Measurements from ENCODE around the gene IMPDH1.

- TF ChIP-seq TCF7 (IDR thresholded peaks at IDR 0.05; ENCODE audit: borderline replicate concordance) (no peak), THAP12 (CRISPR knock-in tag; IDR thresholded peaks at IDR 0.05) (no peak), MAX (CRISPR knock-in tag; IDR thresholded peaks at IDR 0.05) (no peak), ARHGAP35 (IDR thresholded peaks at IDR 0.05; ENCODE audit: partially characterized antibody) (no peak), YY1 (IDR thresholded peaks at IDR 0.05; ENCODE audit: borderline replicate concordance in 1 of 3, control insufficient read depth in 1 of 3, extremely low read depth in 1 of 3, insufficient read depth in 3 of 3, insufficient read length in 1 of 3, insufficient replicate concordance in 2 of 3, low read depth in 1 of 3, low read length in 2 of 3) (no peak), CTCF (IDR thresholded peaks at IDR 0.05 in 2 of 3, conservative IDR thresholded peaks at IDR 0.05 in 1 of 3; ENCODE audit: insufficient read depth in 2 of 3, low read depth in 1 of 3, low read length in 3 of 3) (no peak), RFX5 (IDR thresholded peaks at IDR 0.05; ENCODE audit: low read depth, low read length) (no peak), SMARCC2 (IDR thresholded peaks at IDR 0.05; ENCODE audit: low read depth) (no peak), USF2 (CRISPR knock-in tag; IDR thresholded peaks at IDR 0.05) (no peak), POLR2AphosphoS5 (IDR thresholded peaks at IDR 0.05; ENCODE audit: control insufficient read depth, insufficient read depth, low read depth, low read length) (no peak), MTA2 (IDR thresholded peaks at IDR 0.05; ENCODE audit: low read depth) (no peak)
Measured at GRCh38 chr7:128431754-128432153, 22.0 kb upstream of the IMPDH1 start.
